HL-60 (cell line): ENCODE results near the gene AIFM2.

Source experiments
- DNase-seq, 2 experiments: peaks; one replicate each; pipeline ENCODE4 v3.0.0-alpha.2; 2010 to 2020; ENCODE audit warnings: low read depth in 1 of 2, low spot score in 1 of 2
- H3K27ac ChIP-seq: fragments of 250-450 bp; sonication (Bioruptor Pico); replicated peaks from 2 replicates; pipeline ENCODE4 v1.5.1; 2020; ENCODE audit warnings: mild to moderate bottlenecking, moderate library complexity
- H3K27me3 ChIP-seq: fragments of 250-450 bp; sonication (Bioruptor Pico); 2 replicates; pipeline ENCODE4 v1.5.1; 2021; ENCODE audit warnings: mild to moderate bottlenecking, moderate library complexity; ENCODE audit not compliant: insufficient read depth, poor library complexity, severe bottlenecking
- H3K4me3 ChIP-seq: replicated peaks from 2 replicates; pipeline ENCODE4 v1.5.1; 2011; ENCODE audit warnings: mild to moderate bottlenecking, control low read depth, low read length; ENCODE audit not compliant: insufficient read depth
- CTCF ChIP-seq: IDR thresholded peaks from one replicate; pipeline ENCODE4 v1.5.1; 2011; ENCODE audit warnings: low read length, control low read depth, inconsistent platforms; ENCODE audit not compliant: insufficient read depth
- GABPA ChIP-seq: IDR thresholded peaks from 2 replicates; pipeline ENCODE4 v1.6.1; 2012; ENCODE audit warnings: low read depth
- POLR2AphosphoS5 ChIP-seq: IDR thresholded peaks from 2 replicates; pipeline ENCODE4 v1.6.1; 2012; ENCODE audit warnings: low read depth
- REST ChIP-seq: IDR thresholded peaks from 2 replicates; pipeline ENCODE4 v1.6.1; 2012; ENCODE audit warnings: low read depth; ENCODE audit not compliant: insufficient replicate concordance
- SPI1 ChIP-seq: IDR thresholded peaks from 2 replicates; pipeline ENCODE4 v1.6.1; 2012; ENCODE audit warnings: low read depth, mild to moderate bottlenecking, borderline replicate concordance

AIFM2 gene

GRCh38 chr10:70163448-70163847 lies 30.8 kb upstream of the AIFM2 start:
- H3K27me3 ChIP-seq = no peaks in the 10 kb centered on the region
- no peak for TF ChIP-seq POLR2AphosphoS5
- TF ChIP-seq CTCF = no peak
- no peak for TF ChIP-seq SPI1
- TF ChIP-seq GABPA = no peak
- no peak for TF ChIP-seq REST
- no peak overlapping the region for H3K4me3 ChIP-seq
- H3K27ac ChIP-seq = no peak overlapping the region
- DNase-seq = no peak

GRCh38 chr10:70162892-70163201 lies 30.2 kb upstream of the AIFM2 start:
- TF ChIP-seq GABPA (no peak), CTCF (no peak), REST (no peak), SPI1 (0 out of 2 replicates have a peak, but pooled peaks have one; percentile 10), POLR2AphosphoS5 (no peak)
- no peak overlapping the region for H3K4me3 ChIP-seq
- H3K27ac ChIP-seq = 0 out of 2 replicates have a peak overlapping the region, but pooled peaks have one; percentile 16
- peak in 1 of 2 experiments; percentile 35 for DNase-seq
- H3K27me3 ChIP-seq = no peaks in the 10 kb centered on the region

GRCh38 chr10:70162151-70162891 lies 29.7 kb upstream of the AIFM2 start:
- no peak overlapping the region for H3K27ac ChIP-seq
- DNase-seq = no peak
- no peaks in the 10 kb centered on the region for H3K27me3 ChIP-seq
- no peak overlapping the region for H3K4me3 ChIP-seq
- TF ChIP-seq REST (no peak), POLR2AphosphoS5 (no peak), GABPA (no peak), SPI1 (no peak), CTCF (no peak)
